Measurements from ENCODE around the gene SLC38A11. TPM values are rescaled to one million over a fixed set of nuclear protein-coding genes. Genes with fewer than 3 reads are reported as not detected.

Gene SLC38A11
- total and polyA plus RNA-seq, 2 of the 13 experiments (the other 11 are each of a cell fraction or from before 2014, with no cell fraction given), result 14.0 to 14.3 TPM

GRCh38 chr2:164877169-164877568, 78.2 kb downstream of the SLC38A11 start (continued):
- TF ChIP-seq ZHX2 (IDR thresholded peaks at IDR 0.05; ENCODE audit: low read depth), result no peak
- no peak for TF ChIP-seq ZHX2 (CRISPR knock-in tag; IDR thresholded peaks at IDR 0.05; ENCODE audit: borderline replicate concordance)

- in situ Hi-C loops (cut with HindIII; ENCODE audit: extremely low pct_ligation_motif_present, low pct_unique_long_range_greater_than_20kb) (no loop called here), intact Hi-C loops (cut with micrococcal nuclease; ENCODE audit: unreplicated experiment) (loop anchor here (5.0 kb wide), 1 partner anchor 37 kb away; no protein-coding TSS in a partner anchor)
- Histone ChIP-seq H3K4me3 (replicated peaks in 1 of 3; ENCODE audit: insufficient read depth in 1 of 3, low read depth in 2 of 3, low read length in 3 of 3) (no peak overlapping the region), H3K36me3 (replicated peaks in 1 of 2; ENCODE audit: control insufficient read depth in 1 of 2, insufficient read depth in 2 of 2, low read length in 2 of 2) (no peaks in the 10 kb centered on the region), H2AFZ (ENCODE audit: low read length) (no peak overlapping the region), H3K9me3 (ENCODE audit: low read length) (no peaks in the 10 kb centered on the region), H3K4me2 (ENCODE audit: low read depth, low read length) (peak overlapping the region; percentile 38; the same call in 1 of the 2 replicates), H3K4me1 (ENCODE audit: insufficient read depth, low read length) (peaks cover 73% of the 10 kb centered on the region), H3K9ac (ENCODE audit: insufficient read depth, low read depth, low read length) (no peak overlapping the region), H3K79me2 (ENCODE audit: insufficient read depth, low read length) (peaks cover 2% of the 10 kb centered on the region), H3K27ac (ENCODE audit: extremely low read length, insufficient read depth, low read length) (peak overlapping the region; percentile 83), H3K27me3 (ENCODE audit: control insufficient read depth in 1 of 2, insufficient read depth in 2 of 2, low read length in 2 of 2) (no peaks in the 10 kb centered on the region), H4K20me1 (ENCODE audit: insufficient read depth, low read length) (no peaks in the 10 kb centered on the region)
- peak; percentile 87 for DNase-seq (ENCODE audit: low spot score)
- FAIRE-seq, result peak; percentile 81
- CTCF ChIA-PET (ENCODE audit: low intra/inter-chr PET ratio, low total read pairs), result no interaction called here
- 56% methylated on average over 10 of the region's 10 CpGs for WGBS (ENCODE audit: low lambda C conversion rate)
- ATAC-seq, result peak; percentile 85
- no TSS peak for BruUV-seq (replicated peaks)
- POLR2A ChIA-PET, result interaction anchor here (0.9 to 5.0 kb wide), 5 partner anchors 12 to 33 kb away, joined by 3 to 43 read pairs (median 5); partner anchors contain the start of gene COBLL1
- no peak for TF ChIP-seq SRY (CRISPR knock-in tag; IDR thresholded peaks at IDR 0.05)
- TF ChIP-seq CHD4 (IDR thresholded peaks at IDR 0.05; ENCODE audit: borderline replicate concordance, low read length), result peak; percentile 94
- TF ChIP-seq PRDM15 (CRISPR knock-in tag; IDR thresholded peaks at IDR 0.05), result no peak
- no peak; the same call in 1 of the 2 replicates for TF ChIP-seq KMT2A (CRISPR knock-in tag; IDR thresholded peaks at IDR 0.05)
- no peak; the same call in 1 of the 2 replicates for TF ChIP-seq ZNF556 (CRISPR knock-in tag; IDR thresholded peaks at IDR 0.05; ENCODE audit: borderline replicate concordance)
- peak; percentile 45; the same call in 1 of the 2 replicates for TF ChIP-seq ZNF12 (CRISPR knock-in tag; IDR thresholded peaks at IDR 0.05)
- TF ChIP-seq PBX2 (CRISPR knock-in tag; IDR thresholded peaks at IDR 0.05), result no peak
Observed at GRCh38 chr2:164875334-164876205, 79.8 kb downstream of the SLC38A11 start.

Measured in HepG2 (cell line).